GM10248 (cell line): ENCODE measurements around the gene REN.

Experiments used
- CTCF ChIA-PET: fragments of 300-600 bp; sonication (Branson Sonifier 250); formaldehyde crosslinking; extraction: SDS; loops from one replicate; lab custom pipeline; 2021; ENCODE audit warnings: antibody characterized with exemption; lab: Yijun Ruan, JAX
- POLR2A ChIA-PET: fragments of 350-650 bp; sonication (Branson Sonifier 250); formaldehyde crosslinking; extraction: SDS; loops from one replicate; lab custom pipeline; 2020; ENCODE audit warnings: antibody characterized with exemption; lab: Yijun Ruan, JAX
- DNase-seq: peaks from one replicate; pipeline ENCODE4 v3.0.0; 2012; ENCODE audit errors: extremely low spot score
- CTCF ChIP-seq: IDR thresholded peaks from 2 replicates; pipeline ENCODE4 v1.5.1; 2012; ENCODE audit warnings: mild to moderate bottlenecking, low read depth; ENCODE audit errors: extremely low read depth, missing control alignments, control extremely low read depth

Gene REN

GRCh38 chr1:204132718-204133117, 33.4 kb downstream of the REN start:
- no peak for TF ChIP-seq CTCF
- ChIA-PET POLR2A (no interaction called here), CTCF (interaction anchor here (1.5 kb wide), 1 partner anchor 431 kb away, joined by 3 read pairs; no protein-coding TSS in a partner anchor)

GRCh38 chr1:204131978-204132377, 34.2 kb downstream of the REN start:
- TF ChIP-seq CTCF, result no peak
- POLR2A ChIA-PET, result no interaction called here
- DNase-seq, result no peak
- CTCF ChIA-PET, result interaction anchor here (0.9 to 4.2 kb wide), 3 partner anchors 8 to 430 kb away, joined by 3 to 47 read pairs (median 4); no protein-coding TSS in a partner anchor

More at GRCh38 chr1:204132718-204133117, 33.4 kb downstream of the REN start:
- no peak for DNase-seq

GRCh38 chr1:204130981-204131892, 34.9 kb downstream of the REN start:
- CTCF ChIA-PET, result interaction anchor here (0.9 to 4.2 kb wide), 5 partner anchors 8 to 271 kb away, joined by 3 to 48 read pairs (median 4); no protein-coding TSS in a partner anchor
- no peak for TF ChIP-seq CTCF
- POLR2A ChIA-PET, result no interaction called here
- no peak for DNase-seq

- ChIA-PET POLR2A (no interaction called here), CTCF (interaction anchor here (0.8 to 4.2 kb wide), 10 partner anchors 9 to 677 kb away, joined by 3 to 48 read pairs (median 8); partner anchors contain the start of gene SNRPE)
- no peak for TF ChIP-seq CTCF
- no peak for DNase-seq
These were observed 36.0 kb downstream of the REN start for GRCh38 chr1:204130178-204130577.

- ChIA-PET CTCF (interaction anchor here (0.9 to 4.2 kb wide), 29 partner anchors 9 to 699 kb away, joined by 3 to 48 read pairs (median 4); partner anchors contain the start of genes SNRPE and SOX13), POLR2A (no interaction called here)
- DNase-seq, result peak; percentile 91
These were observed 36.9 kb downstream of the REN start for GRCh38 chr1:204128964-204129896.

More at GRCh38 chr1:204128964-204129896, 36.9 kb downstream of the REN start:
- TF ChIP-seq CTCF, result peak; percentile 94
